ENCODE results near the gene BBX. TPM values are rescaled to one million over a fixed set of nuclear protein-coding genes. Genes with fewer than 3 reads are reported as not detected.

BBX gene
- total RNA-seq, 5 donors from 2014 or later (not counting 1 experiment from before 2014, with no cell fraction given), result 67.7 to 89.8 (median 82.0) TPM

DNA sequence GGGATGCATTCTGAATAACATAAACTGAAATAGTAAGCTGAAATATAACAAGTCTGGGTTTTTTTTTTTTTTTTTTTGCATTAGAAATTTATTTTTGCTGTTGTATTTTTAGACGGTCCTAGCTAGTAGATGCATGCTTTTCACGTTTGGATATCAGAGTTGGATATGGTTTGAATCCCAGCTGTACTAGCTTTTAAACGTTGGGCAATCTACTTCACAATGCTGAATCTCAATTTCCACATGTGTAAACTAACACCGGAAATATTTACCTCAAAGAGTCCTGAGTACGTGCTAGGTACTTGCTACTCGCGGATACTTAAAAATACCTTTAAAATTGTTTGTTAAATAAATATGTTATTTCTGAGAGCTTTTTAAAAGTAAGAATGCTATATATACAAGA, 139.8 kb downstream of the BBX start:
- Histone ChIP-seq H3K4me3 (ENCODE audit: control insufficient read depth in 1 of 2, extremely low read depth in 1 of 2, low read length in 1 of 2) (no peak overlapping the region), H3K27me3 (replicated peaks in 1 of 2; ENCODE audit: control insufficient read depth in 2 of 2, extremely low read depth in 1 of 2, insufficient read depth in 2 of 2, low read length in 1 of 2) (no peaks in the 10 kb centered on the region), H3K4me1 (ENCODE audit: control insufficient read depth in 1 of 2, extremely low read depth in 1 of 2, insufficient read depth in 2 of 2, low read length in 2 of 2) (peaks cover 0 to 10% of the 10 kb centered on the region in 2 experiments), H3K27ac (ENCODE audit: low read length) (no peak overlapping the region), H3K9me3 (no peaks in the 10 kb centered on the region), H3K36me3 (ENCODE audit: control insufficient read depth in 2 of 2, extremely low read depth in 1 of 2, insufficient read depth in 1 of 2, low read length in 1 of 2) (no peaks in the 10 kb centered on the region)
- H3K36me3 Mint-ChIP-seq, result peaks cover 10% of the 10 kb centered on the region
- ATAC-seq (replicated peaks in 1 of 4) (no peak), DNase-seq (no peak)
- H3K4me3 Mint-ChIP-seq, result no peak overlapping the region
- ChIA-PET CTCF (interaction anchor here (0.5 to 4.0 kb wide), 11 partner anchors 8 to 815 kb away, joined by 3 to 40 read pairs (median 6); no protein-coding TSS in a partner anchor), POLR2A (interaction anchor here (0.5 to 0.6 kb wide), 3 partner anchors 57 to 122 kb away, joined by 3 read pairs; no protein-coding TSS in a partner anchor)
- peaks cover 28 to 40% (median 30%) of the 10 kb centered on the region in 3 donors for H3K4me1 Mint-ChIP-seq
- H3K27ac Mint-ChIP-seq, result no peak overlapping the region
- H3K27me3 Mint-ChIP-seq, result no peaks in the 10 kb centered on the region
- no peaks in the 10 kb centered on the region for H3K9me3 Mint-ChIP-seq
- no CpG with 5 or more reads among the region's 7 CpGs for WGBS (ENCODE audit: insufficient coverage)

DNA sequence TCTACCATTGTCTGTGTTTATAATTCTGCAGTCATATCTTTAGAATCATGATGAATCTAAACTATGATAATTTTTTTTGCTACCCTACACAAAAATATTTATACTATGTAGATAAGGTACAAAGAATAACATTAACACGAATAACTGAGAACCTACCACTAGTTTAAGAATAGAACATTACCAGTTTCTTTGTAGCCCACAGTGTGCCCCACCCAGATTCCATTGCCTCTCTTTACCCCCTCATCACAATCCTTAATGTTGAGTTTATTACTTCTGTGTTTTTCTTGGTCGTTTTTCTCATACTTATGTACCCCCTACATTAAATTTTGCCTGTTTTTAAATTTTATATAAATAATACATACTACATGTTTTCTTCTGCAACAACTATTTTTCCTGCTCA, 140.5 kb downstream of the BBX start:
- no peaks in the 10 kb centered on the region for H3K9me3 ChIP-seq
- ChIA-PET CTCF (interaction anchor here (0.6 to 4.0 kb wide), 9 partner anchors 8 to 814 kb away, joined by 3 to 40 read pairs (median 6); no protein-coding TSS in a partner anchor), POLR2A (interaction anchor here in 1 of 2 donors (0.6 kb wide), 2 partner anchors 64 to 1356 kb away, joined by 3 read pairs; no protein-coding TSS in a partner anchor)
- H3K27ac Mint-ChIP-seq, result no peak overlapping the region
- H3K36me3 Mint-ChIP-seq, result peaks cover 10% of the 10 kb centered on the region
- no peak overlapping the region for H3K4me3 Mint-ChIP-seq
- H3K9me3 Mint-ChIP-seq, result no peaks in the 10 kb centered on the region
- peaks cover 31 to 45% (median 31%) of the 10 kb centered on the region in 3 donors for H3K4me1 Mint-ChIP-seq
- no peak for DNase-seq
- H3K27ac ChIP-seq (ENCODE audit: low read length), result no peak overlapping the region
- no peaks in the 10 kb centered on the region for H3K27me3 Mint-ChIP-seq
- WGBS (ENCODE audit: insufficient coverage), result no CpG with 5 or more reads among the region's 2 CpGs
- H3K4me3 ChIP-seq (ENCODE audit: control insufficient read depth in 1 of 2, extremely low read depth in 1 of 2, low read length in 1 of 2), result no peak overlapping the region
- peaks cover 0 to 10% of the 10 kb centered on the region in 2 experiments for H3K4me1 ChIP-seq (ENCODE audit: control insufficient read depth in 1 of 2, extremely low read depth in 1 of 2, insufficient read depth in 2 of 2, low read length in 2 of 2)
- H3K36me3 ChIP-seq (ENCODE audit: control insufficient read depth in 2 of 2, extremely low read depth in 1 of 2, insufficient read depth in 1 of 2, low read length in 1 of 2), result no peaks in the 10 kb centered on the region
- no peaks in the 10 kb centered on the region for H3K27me3 ChIP-seq (replicated peaks in 1 of 2; ENCODE audit: control insufficient read depth in 2 of 2, extremely low read depth in 1 of 2, insufficient read depth in 2 of 2, low read length in 1 of 2)
- no peak for ATAC-seq (replicated peaks in 1 of 4)

DNA sequence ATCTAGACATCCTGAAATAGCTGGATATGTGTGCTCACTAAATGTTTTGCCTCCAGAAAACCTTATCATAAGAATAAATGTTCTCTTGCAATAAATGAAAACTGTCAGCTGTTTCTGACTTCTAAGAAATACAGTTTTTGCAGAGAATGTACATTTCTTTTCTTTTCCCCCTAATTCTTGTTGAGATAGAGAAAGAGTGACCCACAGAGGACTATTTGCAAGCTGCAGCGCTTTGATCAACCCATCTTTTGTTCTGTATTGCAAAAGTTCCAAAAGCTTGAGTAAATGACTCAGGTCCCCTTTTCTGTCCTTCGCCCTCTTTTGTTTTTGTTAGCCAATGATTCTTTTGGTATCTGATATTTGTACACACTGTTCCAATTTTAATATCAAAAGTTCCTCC, 141.9 kb downstream of the BBX start:
- no peak for DNase-seq
- POLR2A ChIA-PET, result no interaction called here
- Mint-ChIP-seq H3K27ac (no peak overlapping the region), H3K4me1 (peaks cover 37 to 45% (median 41%) of the 10 kb centered on the region in 3 donors), H3K27me3 (no peaks in the 10 kb centered on the region), H3K4me3 (no peak overlapping the region), H3K9me3 (no peaks in the 10 kb centered on the region), H3K36me3 (peaks cover 10% of the 10 kb centered on the region)
- Histone ChIP-seq H3K4me1 (ENCODE audit: control insufficient read depth in 1 of 2, extremely low read depth in 1 of 2, insufficient read depth in 2 of 2, low read length in 2 of 2) (peaks cover 0 to 10% of the 10 kb centered on the region in 2 experiments), H3K36me3 (ENCODE audit: control insufficient read depth in 2 of 2, extremely low read depth in 1 of 2, insufficient read depth in 1 of 2, low read length in 1 of 2) (no peaks in the 10 kb centered on the region), H3K4me3 (ENCODE audit: control insufficient read depth in 1 of 2, extremely low read depth in 1 of 2, low read length in 1 of 2) (no peak overlapping the region), H3K9me3 (no peaks in the 10 kb centered on the region), H3K27me3 (replicated peaks in 1 of 2; ENCODE audit: control insufficient read depth in 2 of 2, extremely low read depth in 1 of 2, insufficient read depth in 2 of 2, low read length in 1 of 2) (no peaks in the 10 kb centered on the region), H3K27ac (ENCODE audit: low read length) (no peak overlapping the region)
- CTCF ChIA-PET, result interaction anchor here (0.8 to 1.9 kb wide), 6 partner anchors 10 to 393 kb away, joined by 3 to 8 read pairs (median 4); no protein-coding TSS in a partner anchor
- no peak for ATAC-seq (replicated peaks in 1 of 4)
- WGBS (ENCODE audit: insufficient coverage), result no CpG with 5 or more reads among the region's 2 CpGs

DNA sequence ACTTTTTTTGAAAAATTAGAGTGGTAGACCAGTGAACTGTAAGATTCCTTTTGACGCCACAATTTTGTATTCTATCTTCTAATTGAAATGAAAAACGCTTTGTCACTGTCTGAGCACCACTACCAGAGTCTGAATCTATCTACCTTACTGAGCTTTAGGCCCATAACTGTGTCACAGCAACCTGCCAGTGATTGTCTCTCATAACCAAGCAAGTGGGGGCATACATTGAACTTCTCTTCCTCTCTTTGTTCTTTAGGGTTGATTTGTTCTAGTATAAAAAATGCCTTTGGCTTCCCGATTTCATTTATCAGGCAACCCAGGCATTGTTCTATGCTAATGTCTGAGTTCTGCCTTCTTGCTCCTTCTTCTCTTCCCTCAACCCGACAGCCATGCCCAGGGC, 142.6 kb downstream of the BBX start:
- no peak for ATAC-seq (replicated peaks in 1 of 4)
- no peak overlapping the region for H3K27ac Mint-ChIP-seq
- H3K4me1 Mint-ChIP-seq, result peaks cover 36 to 45% (median 39%) of the 10 kb centered on the region in 3 donors

DNA sequence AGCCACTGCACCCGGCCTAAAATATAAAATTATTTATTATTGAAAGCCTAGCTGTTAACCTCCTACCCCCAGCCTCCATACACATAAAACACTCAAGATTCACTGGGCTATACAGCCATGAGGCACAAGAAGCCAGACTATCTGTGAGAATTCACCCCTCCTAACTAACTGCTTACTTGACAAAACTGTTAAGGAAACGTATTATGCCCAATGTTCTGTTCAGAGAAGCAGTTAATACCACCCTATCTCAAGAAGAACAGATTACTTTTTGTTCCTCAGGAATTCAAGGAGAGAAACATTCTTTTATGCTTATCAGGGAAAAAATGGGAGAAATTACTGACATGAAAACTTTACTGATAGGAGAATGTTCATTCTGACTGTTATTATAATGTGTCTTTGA, 144.1 kb downstream of the BBX start:
- no peaks in the 10 kb centered on the region for H3K27me3 Mint-ChIP-seq
- peaks cover 10% of the 10 kb centered on the region for H3K36me3 Mint-ChIP-seq
- Histone ChIP-seq H3K27ac (ENCODE audit: low read length) (no peak overlapping the region), H3K9me3 (no peaks in the 10 kb centered on the region), H3K4me3 (ENCODE audit: control insufficient read depth in 1 of 2, extremely low read depth in 1 of 2, low read length in 1 of 2) (no peak overlapping the region), H3K4me1 (ENCODE audit: control insufficient read depth in 1 of 2, extremely low read depth in 1 of 2, insufficient read depth in 2 of 2, low read length in 2 of 2) (no peaks in the 10 kb centered on the region), H3K27me3 (replicated peaks in 1 of 2; ENCODE audit: control insufficient read depth in 2 of 2, extremely low read depth in 1 of 2, insufficient read depth in 2 of 2, low read length in 1 of 2) (no peaks in the 10 kb centered on the region), H3K36me3 (ENCODE audit: control insufficient read depth in 2 of 2, extremely low read depth in 1 of 2, insufficient read depth in 1 of 2, low read length in 1 of 2) (no peaks in the 10 kb centered on the region)
- H3K27ac Mint-ChIP-seq, result no peak overlapping the region
- DNase-seq (no peak), ATAC-seq (replicated peaks in 1 of 4) (no peak)
- peaks cover 30 to 42% (median 35%) of the 10 kb centered on the region in 3 donors for H3K4me1 Mint-ChIP-seq
- no CpG with 5 or more reads among the region's 2 CpGs for WGBS (ENCODE audit: insufficient coverage)
- no peaks in the 10 kb centered on the region for H3K9me3 Mint-ChIP-seq
- ChIA-PET CTCF (no interaction called here), POLR2A (no interaction called here)
- no peak overlapping the region for H3K4me3 Mint-ChIP-seq

More for the DNA sequence above, 142.6 kb downstream of the BBX start:
- H3K27ac ChIP-seq (ENCODE audit: low read length), result no peak overlapping the region
- 100% methylated on average over 1 of the region's 4 CpGs for WGBS (ENCODE audit: insufficient coverage)
- H3K9me3 Mint-ChIP-seq, result no peaks in the 10 kb centered on the region
- no peaks in the 10 kb centered on the region for H3K9me3 ChIP-seq
- no peaks in the 10 kb centered on the region for H3K27me3 ChIP-seq (replicated peaks in 1 of 2; ENCODE audit: control insufficient read depth in 2 of 2, extremely low read depth in 1 of 2, insufficient read depth in 2 of 2, low read length in 1 of 2)
- H3K4me3 ChIP-seq (ENCODE audit: control insufficient read depth in 1 of 2, extremely low read depth in 1 of 2, low read length in 1 of 2), result no peak overlapping the region
- H3K4me3 Mint-ChIP-seq, result no peak overlapping the region
- CTCF ChIA-PET, result interaction anchor here (0.5 to 1.9 kb wide), 7 partner anchors 10 to 422 kb away, joined by 3 to 8 read pairs (median 4); no protein-coding TSS in a partner anchor
- POLR2A ChIA-PET, result interaction anchor here in 1 of 2 donors (0.6 kb wide), 1 partner anchor 887 kb away, joined by 3 read pairs; no protein-coding TSS in a partner anchor
- no peaks in the 10 kb centered on the region for H3K27me3 Mint-ChIP-seq
- peaks cover 10% of the 10 kb centered on the region for H3K36me3 Mint-ChIP-seq
- no peaks in the 10 kb centered on the region for H3K36me3 ChIP-seq (ENCODE audit: control insufficient read depth in 2 of 2, extremely low read depth in 1 of 2, insufficient read depth in 1 of 2, low read length in 1 of 2)
- H3K4me1 ChIP-seq (ENCODE audit: control insufficient read depth in 1 of 2, extremely low read depth in 1 of 2, insufficient read depth in 2 of 2, low read length in 2 of 2), result peaks cover 0 to 10% of the 10 kb centered on the region in 2 experiments
- no peak for DNase-seq

DNA sequence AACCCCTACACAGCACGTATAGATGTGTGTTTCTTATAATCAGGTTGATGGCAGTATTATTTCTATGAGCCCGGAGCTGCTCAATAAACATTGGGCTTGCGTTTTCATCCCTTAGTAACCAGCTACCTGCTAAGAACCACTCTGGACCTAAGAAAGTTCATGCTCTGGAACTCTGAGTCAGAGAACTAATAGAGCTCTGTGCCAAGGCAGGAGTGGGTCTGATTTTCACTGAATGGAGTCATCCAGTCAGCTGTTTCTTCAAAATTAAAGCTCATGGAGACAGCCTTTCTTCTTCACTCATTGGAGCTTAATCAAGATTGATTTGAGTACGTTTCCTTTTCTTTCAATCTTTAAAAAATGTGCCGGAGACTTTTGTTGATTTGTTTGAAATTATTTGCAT, 145.7 kb downstream of the BBX start:
- Mint-ChIP-seq H3K4me1 (peaks cover 27 to 39% (median 35%) of the 10 kb centered on the region in 3 donors), H3K27ac (no peak overlapping the region), H3K9me3 (no peaks in the 10 kb centered on the region), H3K36me3 (peaks cover 10% of the 10 kb centered on the region), H3K27me3 (no peaks in the 10 kb centered on the region), H3K4me3 (no peak overlapping the region)
- POLR2A ChIA-PET, result no interaction called here
- H3K4me3 ChIP-seq (ENCODE audit: control insufficient read depth in 1 of 2, extremely low read depth in 1 of 2, low read length in 1 of 2), result no peak overlapping the region
- WGBS (ENCODE audit: insufficient coverage), result no CpG with 5 or more reads among the region's 5 CpGs
- no peaks in the 10 kb centered on the region for H3K36me3 ChIP-seq (ENCODE audit: control insufficient read depth in 2 of 2, extremely low read depth in 1 of 2, insufficient read depth in 1 of 2, low read length in 1 of 2)
- no peak for DNase-seq
- no peak overlapping the region for H3K27ac ChIP-seq (ENCODE audit: low read length)
- CTCF ChIA-PET, result interaction anchor here (1.1 to 1.5 kb wide), 2 partner anchors 8 kb away, joined by 3 to 5 read pairs; no protein-coding TSS in a partner anchor
- H3K4me1 ChIP-seq (ENCODE audit: control insufficient read depth in 1 of 2, extremely low read depth in 1 of 2, insufficient read depth in 2 of 2, low read length in 2 of 2), result no peaks in the 10 kb centered on the region
- no peak for ATAC-seq (replicated peaks in 1 of 4)
- no peaks in the 10 kb centered on the region for H3K9me3 ChIP-seq
- H3K27me3 ChIP-seq (replicated peaks in 1 of 2; ENCODE audit: control insufficient read depth in 2 of 2, extremely low read depth in 1 of 2, insufficient read depth in 2 of 2, low read length in 1 of 2), result no peaks in the 10 kb centered on the region

Data from T-cell (primary cell).